ENCODE results near the gene DDX6. TPM values are rescaled to one million over a fixed set of nuclear protein-coding genes. Genes with fewer than 3 reads are reported as not detected.

Gene DDX6
- total and polyA plus RNA-seq, 10 of the 15 experiments (the other 5 are each of a cell fraction or from before 2014, with no cell fraction given): 6.6 to 119 (median 48.8) TPM

GRCh38 chr11:118834427-118835028, 43.6 kb upstream of the DDX6 start:
- H3K4me3 ChIP-seq: peak overlapping the region; percentile 17; the same call in 1 of the 2 replicates

DNA sequence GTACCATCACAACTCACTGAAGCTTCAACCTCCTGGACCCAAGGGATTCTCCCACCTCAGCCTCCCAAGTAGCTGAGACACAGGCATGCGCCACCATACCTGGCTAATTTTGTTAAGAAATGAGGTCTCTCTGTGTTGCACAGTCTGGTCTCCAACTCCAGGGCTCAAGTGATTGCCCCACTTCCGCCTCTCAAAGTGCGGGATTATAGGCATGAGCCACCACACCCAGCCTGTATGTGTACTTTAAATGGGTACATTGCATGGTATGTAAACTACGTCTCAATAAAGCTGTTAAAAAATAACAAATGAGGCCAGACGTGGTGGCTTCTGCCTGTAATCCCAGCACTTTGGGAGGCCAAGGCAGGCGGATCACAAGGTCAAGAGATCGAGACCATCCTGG, 36.2 kb upstream of the DDX6 start:
- intact Hi-C loops (cut with micrococcal nuclease; ENCODE audit: unreplicated experiment): no loop called here
- SMC1A ChIA-PET (ENCODE audit: uncharacterized antibody, unreplicated experiment): interaction anchor here (2.0 to 10.7 kb wide), 2 partner anchors 11 to 37 kb away, joined by 9 to 130 read pairs; partner anchors contain the start of gene DDX6
- Histone ChIP-seq H3K4me2 (ENCODE audit: control insufficient read depth, insufficient read depth) (no peak overlapping the region), H3K36me3 (ENCODE audit: control insufficient read depth in 2 of 2, insufficient read depth in 2 of 2, low read length in 1 of 2) (no peaks in the 10 kb centered on the region), H3K27me3 (replicated peaks in 1 of 2; ENCODE audit: control insufficient read depth in 2 of 2, insufficient read depth in 2 of 2, low read length in 1 of 2) (no peaks in the 10 kb centered on the region), H3K9ac (ENCODE audit: control insufficient read depth, insufficient read depth, low read length) (no peak overlapping the region), H4K20me1 (ENCODE audit: control insufficient read depth, insufficient read depth) (no peaks in the 10 kb centered on the region), H3K9me3 (replicated peaks; ENCODE audit: control insufficient read depth, insufficient read depth, low read length) (no peaks in the 10 kb centered on the region), H2AFZ (ENCODE audit: control insufficient read depth, low read depth, low read length) (no peak overlapping the region), H3K27ac (ENCODE audit: control insufficient read depth, insufficient read depth) (no peak overlapping the region), H3K4me1 (ENCODE audit: control insufficient read depth, insufficient read depth, low read length) (peaks cover 19% of the 10 kb centered on the region), H3K4me3 (no peak overlapping the region), H3K79me2 (ENCODE audit: control insufficient read depth, insufficient read depth, low read length) (no peaks in the 10 kb centered on the region)
- in situ Hi-C loops (cut with MboI): no loop called here
- ATAC-seq (no peak), FAIRE-seq (no peak), DNase-seq (ENCODE audit: low read depth, low spot score) (no peak)
- 84% methylated on average over 7 of the region's 7 CpGs for WGBS (ENCODE audit: insufficient coverage, insufficient replicate concordance, low lambda C conversion rate, missing lambda C conversion rate)
- CTCF ChIA-PET: interaction anchor here (0.8 to 1.2 kb wide), 2 partner anchors 34 to 35 kb away, joined by 3 to 4 read pairs; no protein-coding TSS in a partner anchor
- POLR2A ChIA-PET: interaction anchor here (0.6 to 1.5 kb wide), 2 partner anchors 11 to 35 kb away, joined by 3 read pairs; no protein-coding TSS in a partner anchor
- TF ChIP-seq CHD4 (IDR thresholded peaks at IDR 0.05): no peak
- TF ChIP-seq FOXK2 (IDR thresholded peaks at IDR 0.05): no peak
- no peak for TF ChIP-seq NFIC (IDR thresholded peaks at IDR 0.05; ENCODE audit: low read depth, low read length)
- TF ChIP-seq FOXM1 (IDR thresholded peaks at IDR 0.05; ENCODE audit: low read depth, low read length): no peak
- TF ChIP-seq CBFB (IDR thresholded peaks at IDR 0.05; ENCODE audit: low read depth): no peak
- TF ChIP-seq SREBF1 (IDR thresholded peaks at IDR 0.05; ENCODE audit: low read length): no peak
- TF ChIP-seq POU2F2 (IDR thresholded peaks at IDR 0.05; ENCODE audit: borderline replicate concordance, low read depth, low read length): no peak
- no peak for TF ChIP-seq TCF7 (IDR thresholded peaks at IDR 0.05; ENCODE audit: borderline replicate concordance)
- TF ChIP-seq IKZF1 (conservative IDR thresholded peaks at IDR 0.05): no peak
- TF ChIP-seq BACH1 (IDR thresholded peaks at IDR 0.05; ENCODE audit: borderline replicate concordance): no peak
- TF ChIP-seq NBN (IDR thresholded peaks at IDR 0.05): no peak
- TF ChIP-seq ASH2L (IDR thresholded peaks at IDR 0.05; ENCODE audit: borderline replicate concordance, low read depth): no peak
- no peak for TF ChIP-seq ZZZ3 (IDR thresholded peaks at IDR 0.05; ENCODE audit: control insufficient read depth, insufficient read length, low read depth)
- TF ChIP-seq IRF3 (IDR thresholded peaks at IDR 0.05): no peak
- TF ChIP-seq SUPT20H (IDR thresholded peaks at IDR 0.05; ENCODE audit: borderline replicate concordance, control insufficient read depth, low read depth, low read length): no peak
- RAD21 ChIA-PET (ENCODE audit: unreplicated experiment): interaction anchor here (1.2 to 2.5 kb wide), 3 partner anchors 38 to 60 kb away, joined by 3 to 7 read pairs (median 4); partner anchors contain the start of gene CXCR5
- BruUV-seq (replicated peaks): no TSS peak

More at GRCh38 chr11:118834427-118835028, 43.6 kb upstream of the DDX6 start:
- H4K20me1 ChIP-seq (ENCODE audit: control insufficient read depth, insufficient read depth): no peaks in the 10 kb centered on the region
- peaks cover 14% of the 10 kb centered on the region for H3K4me1 ChIP-seq (ENCODE audit: control insufficient read depth, insufficient read depth, low read length)
- FAIRE-seq (no peak), ATAC-seq (peak; percentile 27; the same call in 2 of the 3 replicates), DNase-seq (ENCODE audit: low read depth, low spot score) (no peak)
- no peak overlapping the region for H3K27ac ChIP-seq (ENCODE audit: control insufficient read depth, insufficient read depth)
- no peaks in the 10 kb centered on the region for H3K27me3 ChIP-seq (replicated peaks in 1 of 2; ENCODE audit: control insufficient read depth in 2 of 2, insufficient read depth in 2 of 2, low read length in 1 of 2)
- ChIA-PET POLR2A (interaction anchor here (1.3 to 2.0 kb wide), 3 partner anchors 13 to 42 kb away, joined by 4 to 9 read pairs (median 4); no protein-coding TSS in a partner anchor), RAD21 (ENCODE audit: unreplicated experiment) (interaction anchor here (0.6 to 1.0 kb wide), 6 partner anchors 11 to 60 kb away, joined by 3 to 4 read pairs (median 3); partner anchors contain the start of gene DDX6), SMC1A (ENCODE audit: uncharacterized antibody, unreplicated experiment) (interaction anchor here (0.7 to 3.3 kb wide), 14 partner anchors 9 to 74 kb away, joined by 3 to 16 read pairs (median 4); partner anchors contain the start of gene CXCR5), CTCF (interaction anchor here (1.0 to 1.9 kb wide), 3 partner anchors 10 to 49 kb away, joined by 4 to 7 read pairs (median 7); partner anchors contain the start of gene CXCR5)
- WGBS (ENCODE audit: insufficient coverage, insufficient replicate concordance, low lambda C conversion rate, missing lambda C conversion rate): 8% methylated on average over 6 of the region's 6 CpGs
- no peaks in the 10 kb centered on the region for H3K9me3 ChIP-seq (replicated peaks; ENCODE audit: control insufficient read depth, insufficient read depth, low read length)
- TF ChIP-seq ZNF384 (IDR thresholded peaks at IDR 0.05; ENCODE audit: borderline replicate concordance, low read depth, low read length): 0 out of 2 replicates have a peak, but pooled peaks have one; percentile 28
- no peak for TF ChIP-seq MYC (IDR thresholded peaks at IDR 0.05; ENCODE audit: insufficient read depth, insufficient read length, insufficient replicate concordance, low read length, severe bottlenecking)
- peak; percentile 34; the same call in 1 of the 2 replicates for TF ChIP-seq RUNX3 (IDR thresholded peaks at IDR 0.05; ENCODE audit: low read length)
- no peak overlapping the region for H3K4me2 ChIP-seq (ENCODE audit: control insufficient read depth, insufficient read depth)
- no peaks in the 10 kb centered on the region for H3K36me3 ChIP-seq (ENCODE audit: control insufficient read depth in 2 of 2, insufficient read depth in 2 of 2, low read length in 1 of 2)
- no TSS peak for BruUV-seq (replicated peaks)
- intact Hi-C loops (cut with micrococcal nuclease; ENCODE audit: unreplicated experiment) (no loop called here), in situ Hi-C loops (cut with MboI) (no loop called here)
- H3K79me2 ChIP-seq (ENCODE audit: control insufficient read depth, insufficient read depth, low read length): no peaks in the 10 kb centered on the region
- H2AFZ ChIP-seq (ENCODE audit: control insufficient read depth, low read depth, low read length): peak overlapping the region; percentile 61; the same call in 1 of the 2 replicates
- H3K9ac ChIP-seq (ENCODE audit: control insufficient read depth, insufficient read depth, low read length): no peak overlapping the region
